ENCODE results near the gene ZNF619.
A peak's percentile ranks its signal among the peaks of the same experiment; 100 is the strongest.

ZNF619 gene

GRCh38 chr3:40524568-40525285, 47.8 kb downstream of the ZNF619 start, which contains the start of gene ZNF621:
Gene ZNF621 (plus strand): TSS chr3:40524960. CDS start chr3:40525841, 881 bp downstream.
- H3K4me3 ChIP-seq (ENCODE audit: low read depth, low read length), result peak within 1 kb of the TSS; percentile 84

DNA sequence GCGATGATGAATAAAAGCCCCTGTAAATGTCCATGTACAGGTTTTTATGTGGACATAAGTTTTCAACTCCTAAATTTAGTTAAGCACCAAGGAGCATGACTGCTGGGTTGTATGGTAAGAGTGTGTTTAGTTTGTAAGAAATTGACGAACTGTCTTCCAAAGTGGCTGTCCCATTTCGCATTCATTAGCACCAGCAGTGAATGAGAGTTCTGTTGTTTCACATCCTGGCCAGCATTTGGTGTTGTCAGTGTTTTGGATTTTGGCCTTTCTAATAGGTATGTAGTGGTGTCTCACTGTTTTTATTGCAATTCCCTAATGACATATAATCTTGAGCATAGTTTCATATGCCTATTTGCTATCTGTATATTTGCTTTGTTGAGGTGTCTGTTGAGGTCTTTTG, 51.5 kb downstream of the ZNF619 start:
- H3K4me3 ChIP-seq (ENCODE audit: low read depth, low read length), result no peak overlapping the region

DNA sequence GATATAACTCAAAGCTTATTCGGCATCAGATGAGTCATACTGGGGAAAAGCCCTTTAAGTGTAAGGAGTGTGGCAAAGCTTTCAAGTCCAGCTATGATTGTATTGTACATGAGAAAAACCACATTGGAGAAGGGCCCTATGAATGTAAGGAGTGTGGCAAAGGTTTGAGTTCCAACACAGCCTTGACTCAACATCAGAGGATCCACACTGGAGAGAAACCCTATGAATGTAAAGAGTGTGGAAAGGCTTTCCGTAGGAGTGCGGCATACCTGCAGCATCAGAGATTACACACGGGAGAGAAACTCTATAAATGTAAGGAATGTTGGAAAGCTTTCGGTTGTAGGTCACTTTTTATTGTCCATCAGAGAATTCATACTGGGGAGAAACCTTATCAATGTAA, 55.3 kb downstream of the ZNF619 start:
- no peak overlapping the region for H3K4me3 ChIP-seq (ENCODE audit: low read depth, low read length)

DNA sequence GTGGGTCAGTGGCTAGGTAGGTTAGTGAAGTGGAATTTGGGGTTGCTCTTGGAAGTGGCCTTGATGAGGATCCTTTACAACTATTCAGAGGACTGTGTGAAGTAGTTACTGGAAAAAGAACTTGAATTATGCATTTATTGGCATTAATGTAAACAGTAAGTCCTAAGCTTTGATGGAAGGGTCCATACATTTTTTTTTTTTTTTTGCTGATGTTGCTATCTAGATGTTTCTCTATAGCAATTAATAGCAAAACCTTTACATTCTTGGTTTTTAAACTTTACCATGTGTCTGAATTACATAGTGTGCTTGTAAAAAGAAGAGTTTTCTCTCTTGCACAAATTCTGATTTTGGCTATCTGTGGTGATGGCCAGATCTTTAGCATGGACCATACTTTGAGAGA, 57.4 kb downstream of the ZNF619 start:
- no peak overlapping the region for H3K4me3 ChIP-seq (ENCODE audit: low read depth, low read length)

All from iPS-11a (cell line).